HepG2 (cell line): Measurements from ENCODE around the gene NBEAL2. TPM values are rescaled to one million over a fixed set of nuclear protein-coding genes. Genes with fewer than 3 reads are reported as not detected.

Experiments used
- DNMT3B ChIP-seq: conservative IDR thresholded peaks from 2 replicates; pipeline ENCODE4 v1.6.1; 2016; ENCODE audit warnings: missing biosample characterization, control low read depth
- GABPA ChIP-seq, 2 experiments: IDR thresholded peaks; 2 replicates each; pipeline ENCODE4 v1.6.1; 2011 to 2016; ENCODE audit warnings: low read depth in 2 of 2, low read length in 1 of 2, missing biosample characterization in 1 of 2, missing genetic modification characterization in 1 of 2
- GRHL1 ChIP-seq: sonication (generic); formaldehyde crosslinking; conservative IDR thresholded peaks from 2 replicates; pipeline ENCODE4 v1.8.0; 2022; ENCODE audit warnings: missing genetic modification reagents
- ISL2 ChIP-seq: sonication (generic); formaldehyde crosslinking; IDR thresholded peaks from 2 replicates; pipeline ENCODE4 v1.5.0; 2020; ENCODE audit warnings: missing genetic modification reagents
- NRL ChIP-seq: sonication (generic); formaldehyde crosslinking; IDR thresholded peaks from 2 replicates; pipeline ENCODE4 v1.5.0; 2020; ENCODE audit warnings: missing genetic modification reagents, mild to moderate bottlenecking, moderate library complexity, borderline replicate concordance
- PRDM4 ChIP-seq: sonication (generic); formaldehyde crosslinking; IDR thresholded peaks from 2 replicates; pipeline ENCODE4 v1.9.0; 2021; ENCODE audit warnings: missing genetic modification reagents, borderline replicate concordance
- ZKSCAN8 ChIP-seq: IDR thresholded peaks from 2 replicates; pipeline ENCODE4 v1.6.1; 2016; ENCODE audit warnings: borderline replicate concordance, missing genetic modification reagents, missing compliant biosample characterization
- ZNF138 ChIP-seq: sonication (generic); formaldehyde crosslinking; IDR thresholded peaks from 2 replicates; pipeline ENCODE4 v1.5.0; 2020; ENCODE audit warnings: mild to moderate bottlenecking, low read depth, missing genetic modification reagents
- ZNF282 ChIP-seq: fragments of 450-650 bp; IDR thresholded peaks from 2 replicates; pipeline ENCODE4 v1.6.1; 2018; ENCODE audit not compliant: partially characterized antibody
- ZNF691 ChIP-seq: sonication (generic); formaldehyde crosslinking; IDR thresholded peaks from 2 replicates; pipeline ENCODE4 v1.4.0; 2020; ENCODE audit warnings: missing genetic modification reagents, low read depth, mild to moderate bottlenecking, borderline replicate concordance
- ZNF7 ChIP-seq: IDR thresholded peaks from 2 replicates; pipeline ENCODE4 v1.6.1; 2016; ENCODE audit warnings: missing biosample characterization, missing genetic modification reagents
- ZSCAN29 ChIP-seq: sonication (generic); formaldehyde crosslinking; conservative IDR thresholded peaks from 2 replicates; pipeline ENCODE4 v1.4.0; 2020; ENCODE audit warnings: mild to moderate bottlenecking, missing genetic modification reagents
- ZSCAN9 ChIP-seq: IDR thresholded peaks from 2 replicates; pipeline ENCODE4 v1.6.1; 2016; ENCODE audit warnings: borderline replicate concordance
- polyA plus RNA-seq, 8 experiments: library from polyadenylated mRNA; depleted of rRNA in 3 of 8; stranded (reverse) in 7 of 8; unstranded in 1 of 8; fragments of >200 nt; fragmentation: Illumina TruSeq in 4 of 8; extraction: Trizol in 4 of 8; gene quantifications; 2 replicates each; pipeline versions ENCODE4 v1.2.1 to v1.2.3, GENCODE V29; 2011 to 2016; ENCODE audit warnings: low read depth in 4 of 8, missing spikeins in 1 of 8, mixed read lengths in 1 of 8; ENCODE audit not compliant: insufficient read depth in 1 of 8
- total RNA-seq, 5 experiments: library from RNA; depleted of rRNA; stranded (reverse); fragments of >200 nt; fragmentation: Illumina TruSeq; extraction: Trizol; gene quantifications; 2 replicates each; pipeline ENCODE4 v1.2.3, GENCODE V29; 2016; ENCODE audit warnings: low read depth in 1 of 5
- TF ChIP-seq, protein P1 (sequence below): sonication (generic); formaldehyde crosslinking; IDR thresholded peaks from 2 replicates; pipeline ENCODE4 v1.4.0; 2020; ENCODE audit warnings: missing genetic modification reagents
- TF ChIP-seq, protein P2 (sequence below): sonication (generic); formaldehyde crosslinking; conservative IDR thresholded peaks from 2 replicates; pipeline ENCODE4 v1.4.0; 2020; ENCODE audit warnings: missing genetic modification reagents
- TF ChIP-seq, protein P3 (sequence below): IDR thresholded peaks from 2 replicates; pipeline ENCODE4 v1.6.1; 2016; ENCODE audit warnings: mild to moderate bottlenecking, missing biosample characterization, missing genetic modification reagents
- TF ChIP-seq, protein P4 (sequence below): sonication (generic); formaldehyde crosslinking; IDR thresholded peaks from 2 replicates; pipeline ENCODE4 v1.8.1; 2023; ENCODE audit warnings: mild to moderate bottlenecking, missing genetic modification reagents, borderline replicate concordance

NBEAL2 gene
- total and polyA plus RNA-seq, 2 of the 13 experiments (the other 11 are each of a cell fraction or from before 2014, with no cell fraction given), result 9.7 to 12.4 TPM

DNA sequence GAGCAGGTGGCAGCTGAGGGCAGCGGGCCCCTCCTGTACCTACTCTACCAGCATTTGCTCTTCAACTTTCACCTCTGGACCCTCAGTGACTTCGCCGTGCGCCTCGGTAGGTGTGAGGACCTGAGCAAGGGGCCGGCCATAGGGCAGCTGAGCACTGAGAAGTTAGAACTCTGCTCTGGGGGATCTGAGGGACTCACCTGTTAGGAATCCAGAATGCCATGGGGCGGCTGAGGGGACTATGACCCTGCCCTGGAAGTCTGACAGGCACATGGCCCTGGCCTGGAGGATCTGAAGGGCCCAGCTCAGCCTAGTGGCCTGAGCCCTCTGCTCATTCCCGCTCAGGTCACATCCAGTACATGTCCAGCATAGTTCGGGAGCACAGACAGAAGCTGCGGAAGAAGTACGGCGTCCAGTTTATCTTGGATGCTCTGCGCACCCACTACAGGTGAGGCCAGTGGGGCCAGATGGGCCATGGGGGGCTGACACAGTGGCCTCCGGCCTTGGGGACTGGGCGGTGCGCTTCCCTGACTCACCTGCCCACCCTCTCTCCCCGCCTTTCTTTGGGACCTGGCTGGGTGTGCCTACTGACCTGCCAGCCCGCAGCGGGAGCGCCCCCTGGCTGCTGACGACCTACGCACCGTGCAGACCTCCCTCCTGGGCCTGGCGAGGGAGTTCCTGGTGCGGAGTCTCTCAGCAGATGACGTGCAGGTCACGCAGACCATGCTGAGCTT is 18.8 kb downstream of the NBEAL2 start (continued):
- TF ChIP-seq ISL2 (CRISPR knock-in tag), result no peak
- no peak for TF ChIP-seq DNMT3B (CRISPR knock-in tag)
- no peak for TF ChIP-seq ZNF282
- TF ChIP-seq, protein P1, sequence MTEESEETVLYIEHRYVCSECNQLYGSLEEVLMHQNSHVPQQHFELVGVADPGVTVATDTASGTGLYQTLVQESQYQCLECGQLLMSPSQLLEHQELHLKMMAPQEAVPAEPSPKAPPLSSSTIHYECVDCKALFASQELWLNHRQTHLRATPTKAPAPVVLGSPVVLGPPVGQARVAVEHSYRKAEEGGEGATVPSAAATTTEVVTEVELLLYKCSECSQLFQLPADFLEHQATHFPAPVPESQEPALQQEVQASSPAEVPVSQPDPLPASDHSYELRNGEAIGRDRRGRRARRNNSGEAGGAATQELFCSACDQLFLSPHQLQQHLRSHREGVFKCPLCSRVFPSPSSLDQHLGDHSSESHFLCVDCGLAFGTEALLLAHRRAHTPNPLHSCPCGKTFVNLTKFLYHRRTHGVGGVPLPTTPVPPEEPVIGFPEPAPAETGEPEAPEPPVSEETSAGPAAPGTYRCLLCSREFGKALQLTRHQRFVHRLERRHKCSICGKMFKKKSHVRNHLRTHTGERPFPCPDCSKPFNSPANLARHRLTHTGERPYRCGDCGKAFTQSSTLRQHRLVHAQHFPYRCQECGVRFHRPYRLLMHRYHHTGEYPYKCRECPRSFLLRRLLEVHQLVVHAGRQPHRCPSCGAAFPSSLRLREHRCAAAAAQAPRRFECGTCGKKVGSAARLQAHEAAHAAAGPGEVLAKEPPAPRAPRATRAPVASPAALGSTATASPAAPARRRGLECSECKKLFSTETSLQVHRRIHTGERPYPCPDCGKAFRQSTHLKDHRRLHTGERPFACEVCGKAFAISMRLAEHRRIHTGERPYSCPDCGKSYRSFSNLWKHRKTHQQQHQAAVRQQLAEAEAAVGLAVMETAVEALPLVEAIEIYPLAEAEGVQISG (CRISPR knock-in tag), result 0 out of 2 replicates have a peak, but pooled peaks have one; percentile 34
- TF ChIP-seq ZKSCAN8 (CRISPR knock-in tag), result peak; percentile 35; the same call in 1 of the 2 replicates
- TF ChIP-seq, protein P2, sequence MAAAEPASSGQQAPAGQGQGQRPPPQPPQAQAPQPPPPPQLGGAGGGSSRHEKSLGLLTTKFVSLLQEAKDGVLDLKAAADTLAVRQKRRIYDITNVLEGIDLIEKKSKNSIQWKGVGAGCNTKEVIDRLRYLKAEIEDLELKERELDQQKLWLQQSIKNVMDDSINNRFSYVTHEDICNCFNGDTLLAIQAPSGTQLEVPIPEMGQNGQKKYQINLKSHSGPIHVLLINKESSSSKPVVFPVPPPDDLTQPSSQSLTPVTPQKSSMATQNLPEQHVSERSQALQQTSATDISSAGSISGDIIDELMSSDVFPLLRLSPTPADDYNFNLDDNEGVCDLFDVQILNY, result no peak
- no peak for TF ChIP-seq GRHL1 (CRISPR knock-in tag)
- 0 out of 2 replicates have a peak, but pooled peaks have one; percentile 43 for TF ChIP-seq ZSCAN29 (CRISPR knock-in tag)
- no peak for TF ChIP-seq PRDM4 (CRISPR knock-in tag)
- no peak for TF ChIP-seq NRL
- TF ChIP-seq GABPA (IDR thresholded peaks at IDR 0.05; ENCODE audit: low read depth, low read length), result no peak
- no peak for TF ChIP-seq GABPA (CRISPR knock-in tag; IDR thresholded peaks at IDR 0.05; ENCODE audit: low read depth)
- TF ChIP-seq ZNF691, result 0 out of 2 replicates have a peak, but pooled peaks have one; percentile 71
- TF ChIP-seq, protein P3, sequence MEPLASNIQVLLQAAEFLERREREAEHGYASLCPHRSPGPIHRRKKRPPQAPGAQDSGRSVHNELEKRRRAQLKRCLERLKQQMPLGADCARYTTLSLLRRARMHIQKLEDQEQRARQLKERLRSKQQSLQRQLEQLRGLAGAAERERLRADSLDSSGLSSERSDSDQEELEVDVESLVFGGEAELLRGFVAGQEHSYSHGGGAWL, result peak; percentile 67; the same call in 1 of the 2 replicates
- TF ChIP-seq, protein P4, sequence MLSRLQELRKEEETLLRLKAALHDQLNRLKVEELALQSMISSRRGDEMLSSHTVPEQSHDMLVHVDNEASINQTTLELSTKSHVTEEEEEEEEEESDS, result no peak
- TF ChIP-seq ZSCAN9 (CRISPR knock-in tag), result no peak
- no peak for TF ChIP-seq ZNF138
- no peak for TF ChIP-seq ZNF7
